CD4-positive, alpha-beta T cell treated with Interleukin-15 for 4 hours (primary cell): ENCODE data around the gene ATG10.

ENCODE experiments used
- DNase-seq: peaks from one replicate; pipeline ENCODE4 v3.0.0-alpha.2; 2020; ENCODE audit warnings: low spot score

Gene ATG10

GRCh38 chr5:82165740-82166530, 194.1 kb downstream of the ATG10 start:
- peak; percentile 50 for DNase-seq

DNA sequence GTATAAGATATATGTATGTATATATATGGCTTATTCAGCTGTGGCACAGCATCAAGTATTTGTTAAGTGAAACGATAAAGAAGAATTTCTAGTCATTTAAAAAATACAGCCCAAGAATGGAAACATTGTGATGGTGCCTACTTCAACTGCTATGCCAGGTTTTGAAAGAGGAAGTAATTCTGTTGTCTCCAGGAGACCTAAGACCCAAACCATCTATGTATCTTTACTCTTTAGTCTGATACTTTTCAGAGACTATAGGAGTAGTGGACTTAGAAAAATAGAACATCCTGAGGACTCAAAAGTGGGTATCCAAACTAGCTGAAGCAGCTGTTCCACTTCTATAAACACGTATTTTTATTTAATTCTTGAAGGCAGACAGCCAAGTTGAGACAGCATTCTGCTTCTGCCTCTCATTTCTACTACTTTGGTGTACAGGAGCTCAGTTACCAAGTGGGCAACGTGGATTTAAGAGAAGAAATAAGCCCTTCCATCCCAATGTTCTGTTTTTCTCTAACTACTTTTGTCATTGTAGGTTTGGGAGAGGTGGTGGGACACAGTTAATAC, 195.6 kb downstream of the ATG10 start:
- DNase-seq = no peak

GRCh38 chr5:82168294-82168693, 196.5 kb downstream of the ATG10 start:
- DNase-seq = no peak

DNA sequence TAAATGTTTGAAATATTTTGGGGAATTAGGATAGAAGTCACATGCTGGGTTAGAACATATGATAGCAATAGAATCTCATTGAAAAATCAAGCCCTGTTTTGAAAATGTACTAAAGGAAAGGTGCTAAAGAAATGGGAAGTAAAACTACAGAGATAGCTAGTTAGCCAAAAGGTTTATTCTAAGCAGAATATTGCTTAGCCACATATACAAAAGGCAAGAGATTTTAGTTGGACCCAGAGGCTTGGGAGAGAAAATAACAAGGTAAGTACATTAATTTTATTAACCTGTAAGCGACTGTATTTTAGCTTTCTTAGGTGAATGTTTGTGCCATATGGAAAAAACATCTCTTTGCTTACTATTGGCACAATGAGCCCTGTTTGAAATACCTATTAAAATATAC, 198.1 kb downstream of the ATG10 start:
- no peak for DNase-seq

DNA sequence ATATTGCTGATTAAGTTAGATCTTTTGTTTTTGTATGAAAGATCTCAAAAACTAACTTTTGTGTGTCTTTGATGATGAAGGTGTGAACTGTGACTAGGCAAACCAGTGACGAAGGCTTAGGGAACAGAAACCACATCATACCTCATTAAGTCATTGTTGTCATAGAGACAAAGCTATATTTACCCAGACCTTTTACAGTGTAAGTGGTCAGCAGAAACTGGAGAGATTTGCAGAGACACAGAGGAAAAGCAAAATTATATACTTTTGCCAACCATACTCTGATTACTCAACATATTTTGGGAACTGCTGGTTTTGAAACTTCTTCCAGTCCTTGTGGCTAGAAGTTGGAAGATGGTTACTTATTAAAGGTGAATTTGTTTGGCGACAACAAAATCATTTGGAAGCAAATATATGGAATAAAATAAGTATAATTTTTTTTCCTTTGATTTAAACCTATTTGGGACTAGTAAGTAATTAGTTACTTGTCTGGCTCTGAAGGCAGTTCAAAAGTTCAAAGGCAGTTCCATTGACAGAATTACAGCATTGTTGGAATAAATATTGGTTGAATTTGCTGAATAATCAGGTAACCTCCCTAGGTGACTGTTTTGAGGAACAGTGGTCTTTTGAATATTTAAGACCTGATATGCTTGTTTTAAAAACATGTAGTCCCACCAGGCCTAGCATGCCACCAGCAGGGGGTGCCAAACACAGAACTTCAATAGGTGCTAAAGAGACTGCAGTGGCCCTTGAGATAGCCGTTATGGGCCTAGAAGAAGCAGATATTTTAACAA, 202.5 kb downstream of the ATG10 start:
- peak; percentile 43 for DNase-seq

GRCh38 chr5:82174919-82175219, 203.0 kb downstream of the ATG10 start:
- DNase-seq = no peak

- no peak for DNase-seq
These were observed 204.4 kb downstream of the ATG10 start for GRCh38 chr5:82176115-82176814.

DNA sequence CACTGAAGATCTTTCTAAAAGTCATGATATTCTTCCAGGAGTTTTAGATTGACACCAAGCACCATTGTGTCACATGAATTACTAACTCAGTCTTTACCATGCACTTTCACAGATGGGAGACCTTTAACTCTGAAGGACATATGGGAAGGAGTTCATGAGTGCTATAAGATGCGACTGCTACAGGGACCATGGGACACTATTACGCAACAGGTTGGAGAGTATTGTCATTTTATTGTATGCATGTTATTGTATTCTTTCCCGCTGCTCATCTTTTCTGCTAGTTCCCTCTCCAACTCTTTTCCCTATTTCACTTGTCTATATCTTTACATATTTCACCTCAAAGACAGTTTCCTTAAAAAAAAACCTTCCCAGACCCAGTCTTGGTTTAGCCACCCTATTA, 206.6 kb downstream of the ATG10 start:
- no peak for DNase-seq

- DNase-seq = no peak
These were observed 210.8 kb downstream of the ATG10 start for GRCh38 chr5:82182662-82183061.

DNA sequence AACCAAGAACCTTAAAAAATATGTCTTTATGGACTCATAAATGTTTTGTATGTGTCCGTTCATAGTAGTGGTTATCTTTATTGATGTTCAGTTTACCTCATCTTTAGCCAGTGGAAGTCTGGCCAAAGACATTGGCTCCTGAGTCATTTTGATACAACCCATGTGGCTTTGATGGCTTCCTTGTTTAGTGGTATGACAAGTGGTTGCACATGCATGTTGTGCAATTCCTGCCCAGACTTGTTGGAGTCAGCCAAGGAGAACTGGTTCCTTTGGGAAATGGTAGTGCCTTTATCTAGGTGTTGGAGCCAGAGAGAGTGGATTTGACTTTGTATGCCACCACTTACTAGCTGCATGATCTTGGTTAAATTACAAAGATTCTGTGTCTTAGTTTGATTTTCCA, 212.0 kb downstream of the ATG10 start:
- DNase-seq = no peak

- DNase-seq = no peak
These were observed 214.0 kb downstream of the ATG10 start for GRCh38 chr5:82185851-82186250.

DNA sequence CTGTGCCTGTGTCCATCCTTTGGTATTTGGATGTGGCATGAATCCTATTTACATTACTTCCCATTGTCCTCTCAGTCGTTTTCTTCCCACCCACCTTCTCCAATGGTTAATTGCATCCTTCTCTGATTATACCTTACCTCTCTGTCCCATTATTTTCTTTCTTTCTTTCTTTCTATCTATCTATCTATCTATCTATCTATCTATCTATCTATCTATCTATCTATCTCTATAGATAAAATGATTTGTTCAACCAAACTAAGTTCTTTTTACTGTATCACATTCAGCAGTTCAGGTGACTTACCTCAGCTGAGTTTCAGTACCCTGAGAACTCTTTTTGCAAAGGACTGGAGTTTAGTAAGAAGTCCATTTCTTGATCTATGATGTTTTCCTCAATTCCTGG, 225.7 kb downstream of the ATG10 start:
- no peak for DNase-seq

DNA sequence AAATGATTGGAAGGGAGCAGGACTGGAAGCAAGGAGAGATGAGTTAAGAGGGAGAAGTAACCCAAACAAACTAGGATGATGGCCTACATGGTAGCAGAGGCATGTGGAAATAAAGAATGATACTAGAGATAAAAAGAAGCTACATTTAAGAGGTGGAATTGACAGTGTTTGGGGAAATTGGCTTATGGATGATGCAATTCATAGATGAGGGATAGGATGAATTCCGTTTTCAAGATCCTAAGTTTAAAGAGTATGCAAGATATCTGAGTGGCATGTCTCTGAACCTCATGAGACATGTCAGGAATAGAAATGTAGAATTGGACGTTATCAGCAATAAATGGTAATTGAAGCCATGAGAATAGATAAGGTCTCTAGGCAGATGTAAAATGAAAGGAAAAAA, 232.7 kb downstream of the ATG10 start:
- DNase-seq = no peak

DNA sequence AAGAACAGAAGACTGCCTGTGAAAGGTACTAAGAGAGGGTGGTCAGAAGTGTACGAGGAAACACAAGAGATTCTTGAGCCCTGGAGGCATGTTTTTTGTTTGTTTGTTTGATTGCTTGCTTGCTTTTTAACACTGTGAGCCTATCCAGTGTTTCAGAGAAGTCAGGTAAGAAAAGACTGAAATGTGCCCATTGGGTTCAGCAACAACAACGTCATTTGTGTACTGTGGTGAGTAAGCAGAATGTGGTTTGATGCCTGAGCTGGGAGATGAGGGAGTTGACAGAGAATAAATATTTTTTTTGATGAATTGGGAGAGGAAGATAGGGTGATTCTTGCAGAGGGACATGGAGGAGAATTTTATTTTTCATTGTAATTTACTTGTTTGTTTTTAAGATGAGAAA, 233.2 kb downstream of the ATG10 start:
- DNase-seq = no peak

DNA sequence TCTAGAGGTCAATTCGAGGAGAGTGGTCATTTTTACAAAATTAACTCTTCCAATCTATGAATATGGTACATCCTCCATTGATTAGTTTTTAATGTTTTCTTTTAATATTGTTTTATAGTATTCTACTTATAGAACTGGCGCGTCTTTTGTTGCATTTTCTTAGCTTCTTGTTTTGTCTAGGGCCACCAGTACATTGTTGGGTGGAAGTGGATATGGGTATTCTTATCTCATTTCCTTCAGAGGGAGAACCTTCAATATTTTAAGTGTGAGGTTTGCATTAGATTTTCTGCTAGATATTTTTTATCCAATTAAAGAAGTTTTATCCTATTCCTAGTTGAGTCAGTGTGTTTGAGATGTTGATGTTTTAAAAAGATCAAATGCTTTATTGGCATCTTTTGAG, 236.5 kb downstream of the ATG10 start:
- no peak for DNase-seq

GRCh38 chr5:82211855-82212572, 240.2 kb downstream of the ATG10 start:
- DNase-seq = no peak

DNA sequence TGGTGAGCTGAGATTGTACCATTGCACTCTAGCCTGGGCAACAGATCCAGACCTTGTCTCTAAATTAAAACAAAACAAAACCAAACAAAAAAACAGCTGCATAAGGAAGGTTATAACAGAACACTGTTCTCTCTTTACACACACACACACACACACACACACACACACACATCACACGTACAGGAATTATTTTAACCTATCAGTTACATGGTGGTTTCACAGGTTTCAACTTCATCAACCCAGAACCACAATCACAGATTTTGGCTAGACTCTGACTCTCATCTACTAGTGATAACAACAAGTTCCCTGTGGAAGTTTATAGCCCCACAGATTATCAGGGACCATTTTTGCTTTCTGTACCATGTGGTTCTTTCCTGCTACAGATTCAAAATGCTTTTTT, 246.1 kb downstream of the ATG10 start:
- DNase-seq = no peak

DNA sequence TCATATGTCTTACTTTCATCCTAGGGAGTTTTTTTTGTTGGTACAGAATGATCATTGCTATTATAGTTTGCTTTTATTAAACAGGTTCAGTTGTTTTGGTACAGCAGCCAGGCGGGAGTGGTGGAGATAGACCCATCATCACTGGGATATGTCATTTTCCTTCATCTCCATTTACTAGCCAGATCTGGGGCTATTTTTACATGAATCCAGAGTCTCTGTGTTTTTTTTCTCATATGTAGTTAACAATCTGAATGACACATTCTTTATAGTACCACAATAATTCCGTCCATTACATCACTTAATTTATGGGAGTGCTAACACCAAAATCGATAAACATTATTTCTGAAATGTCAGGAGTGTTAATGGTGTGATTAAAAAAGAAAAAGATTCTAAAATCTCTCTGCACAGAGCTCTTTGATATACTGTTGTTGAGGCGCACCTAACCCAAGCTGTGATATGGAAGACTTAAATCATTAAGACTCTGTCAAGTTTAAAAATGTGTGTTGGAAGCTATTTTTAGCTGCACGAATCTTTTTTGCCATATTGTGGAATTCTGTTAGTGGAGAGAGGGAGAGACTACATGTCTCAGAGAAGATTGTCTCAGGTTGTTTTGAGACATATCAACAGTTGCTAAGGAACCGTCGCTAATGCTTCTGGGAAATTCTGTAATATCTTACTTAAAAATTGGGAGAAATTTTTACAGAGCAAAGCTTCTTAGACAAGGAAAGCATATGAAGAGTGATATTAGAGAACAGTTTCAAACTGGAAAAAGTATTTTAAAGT, 246.7 kb downstream of the ATG10 start:
- no peak for DNase-seq

DNA sequence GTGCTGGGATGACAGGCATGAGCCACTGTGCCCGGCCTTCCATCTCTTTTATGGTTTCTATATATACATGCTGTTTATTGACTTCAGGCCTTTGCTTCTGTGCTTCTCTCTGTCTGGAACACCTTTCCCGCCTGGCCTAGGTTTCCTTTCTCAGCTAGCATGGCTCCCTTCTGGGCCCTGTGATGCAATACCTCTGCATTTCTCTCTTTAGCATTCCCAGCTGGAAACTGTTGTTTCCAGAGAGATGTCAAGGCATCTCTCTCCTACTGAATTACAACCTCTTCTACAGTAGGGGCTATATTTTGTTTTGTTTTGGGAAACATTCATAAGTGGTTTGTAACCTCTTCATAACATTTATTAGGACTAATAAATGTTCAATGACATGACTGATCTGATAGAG, 249.2 kb downstream of the ATG10 start:
- no peak for DNase-seq

DNA sequence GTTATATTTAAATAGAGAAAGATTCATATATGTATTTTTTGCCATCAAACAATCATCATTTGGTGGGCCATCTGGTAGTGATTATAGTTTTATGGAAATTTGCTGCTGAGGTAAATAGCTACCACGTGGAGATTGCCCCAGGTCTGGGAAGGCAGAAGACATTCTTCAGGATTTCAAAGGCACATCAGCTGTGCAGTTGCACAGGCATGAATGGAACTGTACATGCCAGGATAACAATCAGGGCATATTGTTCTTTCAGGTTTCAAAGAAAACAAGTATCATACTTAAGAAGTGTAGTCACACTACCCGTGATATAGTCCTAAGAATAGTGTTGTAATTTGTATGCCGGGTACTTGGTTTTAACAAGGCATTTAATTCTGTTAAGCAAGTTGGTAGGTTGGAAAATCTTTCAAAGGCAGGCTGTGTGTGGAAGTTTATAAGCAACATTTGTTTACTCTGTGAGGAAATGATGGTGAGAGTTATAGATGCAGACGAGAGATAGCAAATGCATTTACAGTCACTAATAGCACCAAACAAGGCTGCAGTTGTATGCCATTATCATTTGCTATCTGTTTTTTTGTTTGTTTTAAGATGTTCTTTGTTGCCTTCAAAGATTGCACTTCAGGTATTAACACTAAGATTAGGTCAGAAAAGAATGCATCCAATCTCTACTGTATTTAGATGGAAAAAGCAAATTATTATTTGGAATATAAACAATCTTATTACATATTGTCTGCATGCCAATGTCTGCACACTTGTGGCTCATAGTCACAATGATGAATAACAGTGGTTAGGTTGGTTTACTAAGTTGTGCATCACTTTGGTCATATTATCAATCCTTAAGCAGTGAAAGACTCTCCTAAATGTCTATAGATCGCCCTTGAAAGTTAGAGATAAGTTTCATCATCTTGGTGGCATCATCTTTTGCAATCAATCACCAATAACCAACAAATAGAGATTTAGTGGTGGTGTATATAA, 251.1 kb downstream of the ATG10 start:
- no peak for DNase-seq
